Activated CD4-positive, alpha-beta T cell treated with anti-CD3 and anti-CD28 coated beads, Interleukin-2, amount 10 ng/mL, durations not matched to agents 7 days and 5 days (primary cell): ENCODE results near the gene TTLL5. TPM values are rescaled to one million over a fixed set of nuclear protein-coding genes. Genes with fewer than 3 reads are reported as not detected.

Experiments
- CTCF ChIA-PET: fragments of 350-600 bp; sonication (Branson Sonifier 250); formaldehyde crosslinking; loops from one replicate; lab custom pipeline; 2021; ENCODE audit warnings: antibody characterized with exemption; lab: Charles Lee
- POLR2A ChIA-PET: fragments of 350-600 bp; sonication (Branson Sonifier 250); formaldehyde crosslinking; loops from one replicate; lab custom pipeline; 2021; ENCODE audit warnings: antibody characterized with exemption; lab: Charles Lee
- DNase-seq: peaks from one replicate; pipeline ENCODE4 v3.0.0-alpha.2; 2020
- H3K27ac Mint-ChIP-seq: one replicate; pipeline ENCODE4 v1.8.0; 2021; ENCODE audit warnings: mild to moderate bottlenecking, moderate library complexity, mixed read lengths
- H3K27me3 Mint-ChIP-seq: one replicate; pipeline ENCODE4 v1.8.0; 2021; ENCODE audit warnings: mixed read lengths
- H3K36me3 Mint-ChIP-seq: one replicate; pipeline ENCODE4 v1.8.0; 2021; ENCODE audit warnings: low read depth, mixed read lengths
- H3K4me1 Mint-ChIP-seq: one replicate; pipeline ENCODE4 v1.8.0; 2021; ENCODE audit warnings: mixed read lengths
- H3K4me3 Mint-ChIP-seq: one replicate; pipeline ENCODE4 v1.8.0; 2021; ENCODE audit warnings: mild to moderate bottlenecking, moderate library complexity, mixed read lengths
- H3K9me3 Mint-ChIP-seq: one replicate; pipeline ENCODE4 v1.8.0; 2021; ENCODE audit warnings: mixed read lengths
- total RNA-seq, 2 experiments: library from RNA; stranded (reverse); gene quantifications; one replicate each; pipeline ENCODE4 v1.2.3, GENCODE V29; 2021

The TTLL5 gene
- total RNA-seq, 2 experiments from 2014 or later, result 33.3 to 43.3 TPM

DNA sequence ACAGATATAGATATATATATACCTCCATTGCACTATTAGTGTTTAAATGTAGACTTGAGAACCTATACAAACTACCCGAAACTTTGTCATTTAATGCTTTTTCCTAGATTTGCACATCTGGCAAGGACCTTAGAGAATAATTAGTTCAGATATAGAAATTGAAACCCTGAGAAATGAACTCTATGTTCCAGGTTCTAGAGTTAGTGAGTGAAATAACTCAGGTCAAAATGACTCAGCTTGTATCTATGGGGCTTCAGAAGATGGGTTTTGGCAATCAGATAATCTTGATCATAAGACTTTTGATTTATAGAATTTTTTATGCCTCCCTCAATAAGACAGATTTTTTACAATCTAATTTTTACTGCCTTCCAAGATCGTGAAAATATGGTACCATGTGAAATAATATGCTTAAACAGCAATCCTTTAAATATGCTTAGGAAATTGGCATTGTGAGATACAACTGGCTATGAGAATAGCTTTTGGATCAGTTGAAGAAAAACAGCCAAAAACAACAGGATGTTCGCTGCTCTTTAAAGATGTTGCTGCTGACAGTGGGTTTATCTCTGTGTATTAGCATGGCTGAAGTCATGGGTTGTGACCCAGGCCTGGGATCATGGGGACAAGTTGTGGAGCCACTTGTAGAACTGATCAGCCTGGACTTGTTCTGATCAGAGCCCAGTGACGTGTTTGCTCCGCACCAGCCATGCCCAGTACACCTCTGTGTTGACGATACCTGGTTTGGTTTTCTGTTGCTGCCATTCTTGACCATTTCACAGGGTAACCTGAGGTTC lies 63.6 kb downstream of the TTLL5 start:
- Mint-ChIP-seq H3K4me3 (no peak overlapping the region), H3K4me1 (peaks cover 10% of the 10 kb centered on the region), H3K27ac (no peak overlapping the region), H3K9me3 (peaks cover 3% of the 10 kb centered on the region), H3K27me3 (no peaks in the 10 kb centered on the region), H3K36me3 (peaks cover 40% of the 10 kb centered on the region)
- DNase-seq, result no peak
- ChIA-PET CTCF (no interaction called here), POLR2A (no interaction called here)

DNA sequence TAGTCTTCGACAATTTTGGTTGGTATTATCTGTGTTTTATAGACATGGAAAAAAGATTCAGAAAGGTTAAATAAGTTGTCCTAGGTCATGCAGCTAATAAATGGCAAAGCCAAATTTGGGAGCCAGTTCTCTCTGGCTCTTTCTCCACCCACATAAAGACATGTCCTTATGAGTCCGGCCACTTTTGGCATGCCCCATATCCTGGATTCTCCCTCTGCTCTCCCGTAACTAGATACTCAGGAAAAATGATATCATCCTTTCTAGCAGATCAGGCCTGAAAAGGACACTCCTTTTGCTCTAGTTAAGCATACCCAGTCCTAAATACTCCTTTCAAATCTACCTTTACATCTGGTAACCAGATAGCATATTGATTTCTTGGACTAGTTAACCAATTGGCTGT lies 64.4 kb downstream of the TTLL5 start:
- Mint-ChIP-seq H3K4me1 (peaks cover 10% of the 10 kb centered on the region), H3K36me3 (peaks cover 40% of the 10 kb centered on the region)

GRCh38 chr14:75726321-75726720 lies 65.3 kb downstream of the TTLL5 start:
- no peaks in the 10 kb centered on the region for H3K27me3 Mint-ChIP-seq
- no peak overlapping the region for H3K27ac Mint-ChIP-seq
- DNase-seq, result no peak
- H3K4me3 Mint-ChIP-seq, result no peak overlapping the region
- POLR2A ChIA-PET, result no interaction called here
- peaks cover 10% of the 10 kb centered on the region for H3K4me1 Mint-ChIP-seq
- H3K36me3 Mint-ChIP-seq, result peaks cover 34% of the 10 kb centered on the region
- peaks cover 3% of the 10 kb centered on the region for H3K9me3 Mint-ChIP-seq
- CTCF ChIA-PET, result interaction anchor here (1.6 kb wide), 1 partner anchor 95 kb away, joined by 3 read pairs; no protein-coding TSS in a partner anchor

More for the DNA sequence above, 64.4 kb downstream of the TTLL5 start:
- no peak for DNase-seq
- Mint-ChIP-seq H3K27ac (no peak overlapping the region), H3K9me3 (peaks cover 3% of the 10 kb centered on the region), H3K27me3 (no peaks in the 10 kb centered on the region), H3K4me3 (no peak overlapping the region)
- CTCF ChIA-PET, result interaction anchor here (1.6 kb wide), 1 partner anchor 96 kb away, joined by 3 read pairs; no protein-coding TSS in a partner anchor
- POLR2A ChIA-PET, result no interaction called here

GRCh38 chr14:75727124-75727523 lies 66.1 kb downstream of the TTLL5 start:
- H3K4me1 Mint-ChIP-seq, result peaks cover 15% of the 10 kb centered on the region
- no peak overlapping the region for H3K4me3 Mint-ChIP-seq
- H3K27ac Mint-ChIP-seq, result no peak overlapping the region
- ChIA-PET CTCF (interaction anchor here (1.6 kb wide), 1 partner anchor 95 kb away, joined by 3 read pairs; no protein-coding TSS in a partner anchor), POLR2A (no interaction called here)
- DNase-seq, result no peak
- H3K27me3 Mint-ChIP-seq, result no peaks in the 10 kb centered on the region
- peaks cover 34% of the 10 kb centered on the region for H3K36me3 Mint-ChIP-seq
- H3K9me3 Mint-ChIP-seq, result peaks cover 3% of the 10 kb centered on the region

- Mint-ChIP-seq H3K27me3 (no peaks in the 10 kb centered on the region), H3K9me3 (no peaks in the 10 kb centered on the region), H3K4me3 (no peak overlapping the region), H3K4me1 (peaks cover 5% of the 10 kb centered on the region), H3K27ac (no peak overlapping the region), H3K36me3 (peaks cover 24% of the 10 kb centered on the region)
- no peak for DNase-seq
- ChIA-PET POLR2A (interaction anchor here (0.6 kb wide), 1 partner anchor 9 kb away, joined by 3 read pairs; no protein-coding TSS in a partner anchor), CTCF (no interaction called here)
Observed at GRCh38 chr14:75732888-75733287, 71.8 kb downstream of the TTLL5 start.

GRCh38 chr14:75734854-75735253 lies 73.8 kb downstream of the TTLL5 start:
- peaks cover 22% of the 10 kb centered on the region for H3K36me3 Mint-ChIP-seq
- no peaks in the 10 kb centered on the region for H3K27me3 Mint-ChIP-seq
- H3K27ac Mint-ChIP-seq, result no peak overlapping the region
- H3K4me1 Mint-ChIP-seq, result peaks cover 5% of the 10 kb centered on the region
- no peaks in the 10 kb centered on the region for H3K9me3 Mint-ChIP-seq
- H3K4me3 Mint-ChIP-seq, result no peak overlapping the region
- ChIA-PET POLR2A (interaction anchor here (0.8 kb wide), 1 partner anchor 12 kb away, joined by 4 read pairs; no protein-coding TSS in a partner anchor), CTCF (no interaction called here)
- no peak for DNase-seq

- DNase-seq, result no peak
- Mint-ChIP-seq H3K27ac (no peak overlapping the region), H3K36me3 (peaks cover 22% of the 10 kb centered on the region), H3K4me3 (no peak overlapping the region), H3K4me1 (no peaks in the 10 kb centered on the region), H3K9me3 (no peaks in the 10 kb centered on the region), H3K27me3 (no peaks in the 10 kb centered on the region)
- ChIA-PET POLR2A (no interaction called here), CTCF (no interaction called here)
Observed at GRCh38 chr14:75736845-75737485, 75.9 kb downstream of the TTLL5 start.

- no peaks in the 10 kb centered on the region for H3K9me3 Mint-ChIP-seq
- no peak overlapping the region for H3K27ac Mint-ChIP-seq
- no peaks in the 10 kb centered on the region for H3K27me3 Mint-ChIP-seq
- ChIA-PET CTCF (interaction anchor here (0.7 to 1.2 kb wide), 2 partner anchors 29 to 242 kb away, joined by 3 to 4 read pairs; no protein-coding TSS in a partner anchor), POLR2A (no interaction called here)
- H3K36me3 Mint-ChIP-seq, result peaks cover 26% of the 10 kb centered on the region
- H3K4me1 Mint-ChIP-seq, result no peaks in the 10 kb centered on the region
- H3K4me3 Mint-ChIP-seq, result no peak overlapping the region
- no peak for DNase-seq
Observed at GRCh38 chr14:75738192-75738591, 77.1 kb downstream of the TTLL5 start.

DNA sequence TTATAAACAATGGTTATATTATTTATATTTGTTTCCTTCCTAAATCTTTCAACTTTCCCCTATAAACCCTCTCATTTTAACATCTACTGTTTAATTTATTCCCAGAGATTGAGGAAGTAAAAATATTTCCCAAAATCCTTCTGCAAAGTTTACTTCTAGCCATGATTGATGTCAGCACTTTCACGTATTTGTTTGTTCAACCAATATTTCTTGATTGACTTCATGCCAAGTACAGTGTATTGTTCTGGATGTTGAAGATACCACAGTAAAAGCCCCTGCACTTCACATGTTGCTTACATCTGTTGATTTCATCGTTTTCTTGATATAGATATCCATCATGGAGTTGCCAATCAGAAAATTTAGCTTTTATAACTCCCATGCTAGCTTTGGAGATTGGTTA lies 81.8 kb downstream of the TTLL5 start:
- no peak overlapping the region for H3K27ac Mint-ChIP-seq
- H3K4me1 Mint-ChIP-seq, result no peaks in the 10 kb centered on the region
- ChIA-PET POLR2A (no interaction called here), CTCF (no interaction called here)
- no peak for DNase-seq
- H3K27me3 Mint-ChIP-seq, result no peaks in the 10 kb centered on the region
- peaks cover 11% of the 10 kb centered on the region for H3K9me3 Mint-ChIP-seq
- H3K4me3 Mint-ChIP-seq, result no peak overlapping the region
- H3K36me3 Mint-ChIP-seq, result peaks cover 48% of the 10 kb centered on the region

- Mint-ChIP-seq H3K36me3 (peaks cover 57% of the 10 kb centered on the region), H3K4me3 (no peak overlapping the region), H3K4me1 (no peaks in the 10 kb centered on the region), H3K9me3 (peaks cover 12% of the 10 kb centered on the region), H3K27ac (no peak overlapping the region), H3K27me3 (no peaks in the 10 kb centered on the region)
- CTCF ChIA-PET, result interaction anchor here (0.8 to 1.3 kb wide), 2 partner anchors 102 to 235 kb away, joined by 3 read pairs; no protein-coding TSS in a partner anchor
- POLR2A ChIA-PET, result no interaction called here
- DNase-seq, result no peak
Observed at GRCh38 chr14:75747899-75748298, 86.9 kb downstream of the TTLL5 start.

- CTCF ChIA-PET, result interaction anchor here (1.3 kb wide), 1 partner anchor 234 kb away, joined by 3 read pairs; no protein-coding TSS in a partner anchor
- Mint-ChIP-seq H3K9me3 (peaks cover 12% of the 10 kb centered on the region), H3K4me3 (no peak overlapping the region), H3K36me3 (peaks cover 53% of the 10 kb centered on the region), H3K27me3 (no peaks in the 10 kb centered on the region), H3K4me1 (no peaks in the 10 kb centered on the region), H3K27ac (no peak overlapping the region)
- no peak for DNase-seq
- POLR2A ChIA-PET, result no interaction called here
Observed at GRCh38 chr14:75748336-75748735, 87.3 kb downstream of the TTLL5 start.

DNA sequence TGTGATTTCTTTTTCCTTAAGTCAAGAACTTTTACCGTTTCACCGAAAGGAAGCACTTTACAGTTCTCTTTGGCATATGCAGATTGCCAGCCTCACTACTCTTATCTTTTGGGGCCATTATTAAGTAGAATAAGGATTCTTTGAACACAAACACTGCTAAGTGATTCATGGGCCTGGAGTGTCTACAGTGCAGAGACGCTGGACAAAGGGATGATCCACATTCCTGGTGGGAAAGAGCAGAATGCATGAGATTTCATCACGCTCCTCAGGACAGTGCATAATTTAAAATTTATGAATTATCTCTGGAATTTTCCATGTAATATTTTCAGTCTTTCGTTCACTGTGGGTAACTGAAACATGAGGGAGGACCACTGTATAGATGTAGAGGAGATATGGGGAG lies 90.2 kb downstream of the TTLL5 start:
- POLR2A ChIA-PET, result no interaction called here

GRCh38 chr14:75752086-75752485 lies 91.0 kb downstream of the TTLL5 start:
- DNase-seq, result no peak
- CTCF ChIA-PET, result no interaction called here
- Mint-ChIP-seq H3K36me3 (peaks cover 26% of the 10 kb centered on the region), H3K4me1 (no peaks in the 10 kb centered on the region), H3K9me3 (peaks cover 7% of the 10 kb centered on the region), H3K27me3 (no peaks in the 10 kb centered on the region), H3K27ac (no peak overlapping the region), H3K4me3 (no peak overlapping the region)
- POLR2A ChIA-PET, result no interaction called here

More for the DNA sequence above, 90.2 kb downstream of the TTLL5 start:
- peaks cover 33% of the 10 kb centered on the region for H3K36me3 Mint-ChIP-seq
- H3K4me3 Mint-ChIP-seq, result no peak overlapping the region
- CTCF ChIA-PET, result no interaction called here
- H3K4me1 Mint-ChIP-seq, result no peaks in the 10 kb centered on the region
- no peaks in the 10 kb centered on the region for H3K27me3 Mint-ChIP-seq
- DNase-seq, result no peak
- H3K9me3 Mint-ChIP-seq, result peaks cover 10% of the 10 kb centered on the region
- H3K27ac Mint-ChIP-seq, result no peak overlapping the region
